COR-L47 (cell line): Measurements from ENCODE around the gene LAMB4.
A peak's percentile ranks its signal among the peaks of the same experiment; 100 is the strongest.

ENCODE experiments used
- DNase-seq: peaks from one replicate; lab custom pipeline; 2025; lab: John Stamatoyannopoulos, UW

LAMB4 gene

DNA sequence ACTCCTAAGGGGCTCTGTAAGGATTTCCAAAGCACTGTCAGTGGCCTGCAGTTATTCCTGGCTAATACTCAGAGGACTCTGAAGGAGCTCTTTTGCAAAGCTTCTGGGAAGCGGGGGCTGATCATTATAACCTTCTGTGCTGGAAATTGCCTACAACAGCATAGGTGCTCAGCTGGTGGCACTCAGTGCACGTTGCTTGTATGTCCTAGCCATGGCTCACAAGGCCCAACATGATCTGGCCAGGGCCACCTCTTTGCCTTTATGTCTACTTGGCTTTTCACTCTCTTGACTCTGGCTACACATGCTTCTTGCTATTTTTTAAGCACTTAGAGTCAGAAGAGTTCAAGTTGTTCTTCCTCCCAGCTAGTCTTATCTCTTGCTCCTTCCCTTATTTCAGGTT lies 17.5 kb downstream of the LAMB4 start:
- no peak for DNase-seq

- DNase-seq: peak; percentile 20
Observed at GRCh38 chr7:108109221-108109908, 20.8 kb downstream of the LAMB4 start.

- DNase-seq: no peak
Observed at GRCh38 chr7:108108131-108108530, 22.0 kb downstream of the LAMB4 start.

GRCh38 chr7:108104324-108104723 lies 25.8 kb downstream of the LAMB4 start:
- DNase-seq: no peak

- no peak for DNase-seq
Observed at GRCh38 chr7:108103558-108104298, 26.4 kb downstream of the LAMB4 start.

GRCh38 chr7:108102671-108103312 lies 27.4 kb downstream of the LAMB4 start:
- no peak for DNase-seq

- DNase-seq: no peak
Observed at GRCh38 chr7:108101759-108102158, 28.4 kb downstream of the LAMB4 start.

DNA sequence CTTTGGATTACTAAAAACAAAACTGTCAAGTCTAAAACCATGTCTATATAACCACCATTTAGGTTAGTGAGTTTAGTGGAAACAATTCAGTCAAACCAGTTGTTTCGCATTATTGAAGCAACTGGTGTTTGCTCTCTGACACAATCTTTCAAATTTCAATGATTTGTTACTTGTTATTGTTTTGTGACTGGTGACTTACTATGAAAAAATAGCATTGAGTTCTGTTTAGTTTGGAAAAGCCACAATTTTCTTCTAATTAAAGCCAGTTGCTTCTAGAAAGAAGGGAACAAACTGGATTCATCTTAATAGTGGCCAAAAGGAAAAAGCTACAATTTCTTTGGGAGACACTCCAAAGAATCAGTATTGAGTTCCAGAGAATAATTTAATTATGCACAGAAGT lies 30.4 kb downstream of the LAMB4 start:
- no peak for DNase-seq

- DNase-seq: no peak
Observed at GRCh38 chr7:108097703-108098102, 32.5 kb downstream of the LAMB4 start.

DNA sequence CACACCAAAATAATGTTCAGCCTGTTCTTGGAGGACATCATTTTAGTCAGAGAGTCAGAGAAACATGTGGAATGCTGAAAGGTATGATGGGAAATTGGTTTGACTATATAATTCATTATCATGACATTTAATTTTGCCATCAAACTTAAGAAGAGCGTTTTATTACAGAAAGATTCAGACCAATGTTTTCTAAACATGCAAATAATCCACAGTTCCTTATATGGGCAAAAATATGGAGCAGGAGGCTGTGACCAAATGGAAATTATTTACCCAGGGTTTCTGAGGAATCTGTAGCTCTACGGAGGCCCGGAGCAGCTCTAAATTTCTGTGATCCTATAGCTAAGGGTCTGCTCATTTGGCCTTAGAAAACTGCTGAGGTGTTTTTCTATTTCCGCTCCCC lies 33.2 kb downstream of the LAMB4 start:
- DNase-seq: no peak

DNA sequence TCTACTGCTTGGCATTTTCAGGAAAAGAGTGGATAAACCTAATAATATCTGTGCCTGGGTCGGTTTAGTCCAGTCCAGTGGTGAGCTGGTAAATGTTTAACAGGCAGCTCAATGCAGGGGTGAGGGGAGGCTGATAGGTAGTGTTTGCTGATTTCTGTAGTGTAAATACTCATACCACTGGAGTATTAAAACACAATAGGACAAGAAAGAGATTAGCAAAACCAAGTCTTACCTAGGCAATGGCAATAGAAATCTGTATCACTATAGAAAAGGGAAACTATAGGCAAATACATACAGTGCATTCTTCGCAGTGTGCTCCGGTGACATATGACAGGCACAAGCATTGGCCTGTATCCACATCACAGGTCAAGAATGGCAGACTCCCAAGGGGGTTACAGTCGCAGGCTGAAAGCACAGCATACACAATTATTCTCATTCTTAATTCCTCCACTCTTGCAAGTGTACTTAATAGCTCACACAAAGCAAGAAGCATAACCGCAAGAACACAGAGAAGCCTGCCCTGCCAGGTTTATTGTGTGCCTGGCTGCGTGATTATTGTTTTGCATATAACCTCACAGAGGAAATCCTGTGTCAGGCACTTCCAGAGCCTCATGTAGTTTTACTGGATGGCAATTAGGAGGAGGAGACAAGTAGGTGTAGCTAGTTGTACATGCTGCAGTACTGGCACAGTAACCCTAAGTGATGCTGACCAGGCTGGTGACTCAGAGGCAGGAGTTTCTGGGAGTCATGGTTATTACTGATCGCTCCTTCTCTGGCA lies 35.0 kb downstream of the LAMB4 start:
- DNase-seq: peak; percentile 52

DNA sequence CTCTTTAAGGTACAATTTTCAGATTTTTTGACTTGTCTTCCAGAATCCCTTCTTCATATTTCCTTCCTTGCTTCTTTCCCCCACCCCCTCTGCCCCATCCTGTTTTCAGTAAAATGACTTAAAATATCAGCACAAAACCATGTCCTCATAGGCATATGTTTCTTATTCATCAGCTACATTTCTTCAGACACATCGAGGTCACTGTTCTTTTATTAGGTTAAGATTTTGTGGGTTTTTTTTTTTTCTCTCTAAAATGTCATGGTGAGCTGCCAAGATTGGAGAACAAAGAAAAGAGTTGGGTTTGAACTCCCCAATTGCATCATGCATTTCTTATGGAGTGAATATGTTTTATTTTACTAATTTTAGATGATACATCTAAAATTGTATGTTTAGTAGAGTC lies 35.8 kb downstream of the LAMB4 start:
- DNase-seq: no peak

GRCh38 chr7:108093851-108094331 lies 36.3 kb downstream of the LAMB4 start:
- no peak for DNase-seq

GRCh38 chr7:108093341-108093740 lies 36.8 kb downstream of the LAMB4 start:
- DNase-seq: no peak

GRCh38 chr7:108091461-108091831 lies 38.7 kb downstream of the LAMB4 start:
- no peak for DNase-seq

DNA sequence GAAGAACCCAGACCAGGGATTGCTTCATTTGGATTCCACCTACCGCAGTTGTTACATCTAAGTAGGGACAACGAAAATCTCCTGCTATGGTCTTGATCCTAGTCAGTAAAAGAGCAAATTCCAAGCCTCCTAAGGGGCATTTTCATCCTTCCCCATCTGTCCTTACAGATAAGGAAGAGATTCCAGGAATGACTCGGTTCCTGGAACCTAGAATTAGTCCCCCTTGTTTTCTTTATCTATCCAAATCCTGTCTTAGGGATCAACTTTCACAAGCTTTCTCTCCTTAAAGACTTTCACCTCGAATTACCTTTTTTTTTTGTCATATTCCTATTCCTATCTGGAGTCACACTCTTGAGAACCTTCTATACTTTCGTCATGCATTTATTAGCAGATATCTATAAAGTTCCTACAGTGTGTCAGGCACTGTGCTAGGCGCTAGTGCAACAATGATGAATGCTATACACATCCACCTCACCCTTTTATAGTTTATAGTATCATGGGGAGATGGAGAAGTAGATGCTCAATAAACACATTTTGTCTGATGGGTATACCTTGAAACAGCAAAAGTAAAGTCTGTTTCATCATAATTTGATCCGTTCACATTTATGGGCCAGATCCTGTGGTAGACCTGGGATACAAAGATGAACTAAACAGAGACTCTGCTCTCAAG lies 39.2 kb downstream of the LAMB4 start:
- no peak for DNase-seq

DNA sequence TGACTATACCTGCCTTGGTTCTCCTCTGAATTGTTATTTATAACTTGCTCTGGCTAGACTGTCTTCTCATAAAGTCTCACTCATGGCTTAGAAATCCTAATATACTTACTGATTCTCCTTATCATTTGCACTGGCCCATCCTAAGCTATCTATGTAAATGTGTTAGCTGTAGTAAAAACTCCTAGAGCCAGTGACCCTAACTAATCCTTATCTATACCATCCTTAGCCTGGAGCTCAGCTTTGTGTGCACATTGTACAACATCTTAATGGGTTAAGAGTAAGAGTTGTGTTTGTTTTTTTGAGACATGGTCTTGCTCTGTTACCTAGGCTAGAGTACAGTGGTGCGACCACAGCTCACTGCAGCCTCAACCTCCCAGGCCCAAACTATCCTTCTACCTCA lies 40.8 kb downstream of the LAMB4 start:
- no peak for DNase-seq

DNA sequence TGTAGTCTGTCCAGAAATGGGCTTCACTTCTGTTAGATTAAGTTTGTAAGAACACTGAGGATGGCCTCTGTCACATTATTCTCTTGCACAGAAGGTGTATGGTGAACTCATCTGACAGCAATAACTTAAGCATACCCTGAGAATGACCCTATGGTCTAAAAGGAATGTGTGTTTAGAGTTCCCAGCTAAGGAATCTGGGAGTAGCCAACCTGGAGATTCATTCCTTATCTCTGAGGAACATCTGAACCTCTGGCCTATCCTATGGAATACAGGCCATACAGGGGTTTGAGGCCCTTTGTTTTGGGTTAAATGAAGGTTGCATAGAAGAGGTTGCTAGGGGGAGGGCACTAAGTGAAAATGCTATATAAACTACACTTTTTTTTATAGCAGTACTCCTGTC lies 41.4 kb downstream of the LAMB4 start:
- no peak for DNase-seq

DNA sequence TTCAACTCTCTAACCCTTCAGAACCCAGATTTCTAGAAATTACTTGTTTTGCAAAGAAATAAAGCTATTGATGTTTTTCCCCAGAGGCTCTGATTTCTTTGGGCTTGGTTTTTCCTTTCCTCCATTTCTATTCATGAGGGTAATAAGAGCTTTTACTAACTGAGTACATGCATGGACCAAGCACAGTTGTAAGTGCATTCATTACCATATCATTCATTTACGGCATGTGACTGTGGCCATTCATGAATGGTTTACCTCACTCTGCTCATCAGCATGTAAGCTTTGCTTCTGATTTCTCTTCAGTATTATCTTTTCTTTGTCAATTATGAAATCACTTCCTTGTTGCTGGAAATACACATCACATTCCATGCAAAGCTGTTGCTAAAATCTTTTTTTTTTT lies 42.4 kb downstream of the LAMB4 start:
- DNase-seq: no peak

GRCh38 chr7:108086962-108087361 lies 43.2 kb downstream of the LAMB4 start:
- DNase-seq: no peak

- DNase-seq: no peak
Observed at GRCh38 chr7:108086546-108086945, 43.6 kb downstream of the LAMB4 start.

- DNase-seq: no peak
Observed at GRCh38 chr7:108083980-108084379, 46.2 kb downstream of the LAMB4 start.
